Neural cell (in vitro differentiated cells): ENCODE measurements around the gene RBFOX2. TPM values are rescaled to one million over a fixed set of nuclear protein-coding genes. Genes with fewer than 3 reads are reported as not detected.
"Not testable (repeated sequence)": the region's sequence is repeated elsewhere in the genome, so short reads cannot be mapped to it uniquely, and the experiment has no call there.

Source experiments
- H2AFZ ChIP-seq: fragments of 200-600, 300-800 bp; sonication (generic), shearing (Covaris generic); 2 replicates; pipeline ENCODE4 v1.6.0; 2014; ENCODE audit warnings: low read depth, mild to moderate bottlenecking, antibody characterized with exemption, low read length, moderate library complexity
- H3F3A ChIP-seq: fragments of 200-600 bp; shearing (Covaris generic); 2 replicates; pipeline ENCODE4 v1.6.1; 2016; ENCODE audit warnings: mild to moderate bottlenecking, moderate library complexity, mixed read lengths, antibody characterized with exemption, low read length; ENCODE audit not compliant: insufficient read depth, poor library complexity, severe bottlenecking
- H3K27ac ChIP-seq: fragments of 200-600, 300-800 bp; sonication (generic), shearing (Covaris generic); 2 replicates; pipeline ENCODE4 v1.5.1; 2014; ENCODE audit warnings: mild to moderate bottlenecking, low read length, moderate library complexity
- H3K27me3 ChIP-seq: fragments of 300-800, 200-600 bp; sonication (generic), shearing (Covaris generic); 2 replicates; pipeline ENCODE4 v1.6.0; 2014; ENCODE audit warnings: mild to moderate bottlenecking, low read depth, low read length, moderate library complexity; ENCODE audit not compliant: insufficient read depth
- H3K36me3 ChIP-seq: fragments of 300-800, 200-600 bp; sonication (generic), shearing (Covaris generic); 2 replicates; pipeline ENCODE4 v1.5.1; 2014; ENCODE audit warnings: mild to moderate bottlenecking, antibody characterized with exemption, low read length, moderate library complexity; ENCODE audit not compliant: insufficient read depth
- H3K4me2 ChIP-seq: fragments of 300-800, 200-600 bp; sonication (generic), shearing (Covaris generic); 2 replicates; pipeline ENCODE4 v1.6.0; 2014; ENCODE audit warnings: mild to moderate bottlenecking, low read length
- H3K4me3 ChIP-seq: fragments of 300-800, 200-600 bp; sonication (generic), shearing (Covaris generic); 2 replicates; pipeline ENCODE4 v1.5.1; 2014; ENCODE audit warnings: mild to moderate bottlenecking, low read length, moderate library complexity
- H3K79me2 ChIP-seq: fragments of 200-600 bp; shearing (Covaris generic); replicated peaks from 2 replicates; pipeline ENCODE4 v1.6.0; 2014; ENCODE audit warnings: mild to moderate bottlenecking, low read length, moderate library complexity; ENCODE audit not compliant: insufficient read depth
- H3K9ac ChIP-seq: fragments of 300-800, 200-600 bp; sonication (generic), shearing (Covaris generic); 2 replicates; pipeline ENCODE4 v1.6.1; 2016; ENCODE audit warnings: mild to moderate bottlenecking, low read length, mixed read lengths
- H3K9me2 ChIP-seq: fragments of 200-600 bp; shearing (Covaris generic); 2 replicates; pipeline ENCODE4 v1.6.1; 2016; ENCODE audit warnings: mild to moderate bottlenecking, low read length, mixed read lengths; ENCODE audit not compliant: insufficient read depth
- H3K9me3 ChIP-seq: fragments of 200-600, 300-800 bp; sonication (generic), shearing (Covaris generic); 2 replicates; pipeline ENCODE4 v1.6.1; 2016; ENCODE audit warnings: mild to moderate bottlenecking, mixed run types, low read length, moderate library complexity, mixed read lengths
- H4K20me1 ChIP-seq: fragments of 200-600 bp; shearing (Covaris generic); 2 replicates; pipeline ENCODE4 v1.6.1; 2016; ENCODE audit warnings: mild to moderate bottlenecking, mixed run types; ENCODE audit not compliant: insufficient read depth
- CTCF ChIP-seq: fragments of 450-650 bp; IDR thresholded peaks from 2 replicates; pipeline ENCODE4 v1.5.1; 2014; ENCODE audit warnings: antibody characterized with exemption, mild to moderate bottlenecking, moderate library complexity; ENCODE audit not compliant: poor library complexity, severe bottlenecking
- EP300 ChIP-seq: fragments of 450-650 bp; conservative IDR thresholded peaks from 2 replicates; pipeline ENCODE4 v1.6.1; 2014; ENCODE audit warnings: antibody characterized with exemption, mild to moderate bottlenecking, moderate library complexity; ENCODE audit not compliant: poor library complexity, severe bottlenecking
- EZH2 ChIP-seq: fragments of 200-600, 300-800 bp; shearing (Covaris generic), sonication (generic); IDR thresholded peaks from 2 replicates; pipeline ENCODE4 v1.6.1; 2014; ENCODE audit warnings: antibody characterized with exemption, low read length, borderline replicate concordance, mild to moderate bottlenecking; ENCODE audit not compliant: insufficient read depth, poor library complexity, severe bottlenecking
- MXI1 ChIP-seq: fragments of 450-650 bp; conservative IDR thresholded peaks from 2 replicates; pipeline ENCODE4 v1.6.1; 2014; ENCODE audit warnings: antibody characterized with exemption, mild to moderate bottlenecking; ENCODE audit not compliant: poor library complexity, severe bottlenecking
- POLR2AphosphoS5 ChIP-seq: IDR thresholded peaks from 2 replicates; pipeline ENCODE4 v1.6.1; 2012
- RAD21 ChIP-seq: fragments of 450-650 bp; conservative IDR thresholded peaks from 2 replicates; pipeline ENCODE4 v1.6.1; 2014; ENCODE audit warnings: antibody characterized with exemption, mild to moderate bottlenecking, moderate library complexity
- REST ChIP-seq: IDR thresholded peaks from 2 replicates; pipeline ENCODE4 v1.6.1; 2012; ENCODE audit warnings: borderline replicate concordance
- SMC3 ChIP-seq: fragments of 450-650 bp; conservative IDR thresholded peaks from 2 replicates; pipeline ENCODE4 v1.6.1; 2014; ENCODE audit warnings: antibody characterized with exemption, mild to moderate bottlenecking, moderate library complexity; ENCODE audit not compliant: poor library complexity
- TAF1 ChIP-seq: IDR thresholded peaks from 2 replicates; pipeline ENCODE4 v1.6.1; 2012; ENCODE audit warnings: low read depth
- polyA plus RNA-seq: library from polyadenylated mRNA; depleted of rRNA; stranded (reverse); fragments of >200 nt; gene quantifications from 2 replicates; pipeline ENCODE4 v1.2.3, GENCODE V29; 2014

RBFOX2 gene
- polyA plus RNA-seq, 1 donor from 2014 or later: 529 TPM

GRCh38 chr22:35792506-35792905 lies 236.1 kb downstream of the RBFOX2 start:
- no peak overlapping the region for H3K4me3 ChIP-seq
- H2AFZ ChIP-seq: no peak overlapping the region
- no peaks in the 10 kb centered on the region for H3F3A ChIP-seq
- TF ChIP-seq POLR2AphosphoS5 (no peak), MXI1 (no peak), CTCF (no peak)
- H3K27ac ChIP-seq: no peak overlapping the region
- H3K27me3 ChIP-seq: no peaks in the 10 kb centered on the region
- H3K9me3 ChIP-seq: no peaks in the 10 kb centered on the region
- no peak overlapping the region for H3K4me2 ChIP-seq
- H3K9ac ChIP-seq: no peak overlapping the region
- H4K20me1 ChIP-seq: peaks cover 4% of the 10 kb centered on the region
- H3K36me3 ChIP-seq: peaks cover 5% of the 10 kb centered on the region
- peaks cover 59% of the 10 kb centered on the region for H3K79me2 ChIP-seq
- H3K9me2 ChIP-seq: no peaks in the 10 kb centered on the region

GRCh38 chr22:35791788-35792187 lies 236.8 kb downstream of the RBFOX2 start:
- H2AFZ ChIP-seq, H3F3A ChIP-seq, H3K27me3 ChIP-seq, H3K9me2 ChIP-seq, H3K9me3 ChIP-seq, H3K9ac ChIP-seq, H3K27ac ChIP-seq, H3K4me2 ChIP-seq, H4K20me1 ChIP-seq, H3K36me3 ChIP-seq, H3K4me3 ChIP-seq: not testable (repeated sequence)
- H3K79me2 ChIP-seq: peaks cover 61% of the 10 kb centered on the region

- Histone ChIP-seq H3K36me3 (peaks cover 15% of the 10 kb centered on the region), H3K27me3 (no peaks in the 10 kb centered on the region), H3K4me3 (no peak overlapping the region), H3K79me2 (peaks cover 42% of the 10 kb centered on the region), H3K27ac (no peak overlapping the region), H3K4me2 (no peak overlapping the region), H4K20me1 (peaks cover 45% of the 10 kb centered on the region), H2AFZ (no peak overlapping the region), H3K9me2 (no peaks in the 10 kb centered on the region), H3K9ac (no peak overlapping the region), H3F3A (no peaks in the 10 kb centered on the region), H3K9me3 (no peaks in the 10 kb centered on the region)
- no peak for TF ChIP-seq RAD21
- no peak for TF ChIP-seq EZH2
- no peak for TF ChIP-seq POLR2AphosphoS5
- TF ChIP-seq EP300: no peak
- no peak for TF ChIP-seq SMC3
- no peak for TF ChIP-seq CTCF
- no peak for TF ChIP-seq TAF1
- no peak for TF ChIP-seq REST
- TF ChIP-seq MXI1: no peak
Measured at GRCh38 chr22:35785181-35785923, 243.3 kb downstream of the RBFOX2 start.
